Neural cell (in vitro differentiated cells): ENCODE results near the gene OBSCN. TPM values are rescaled to one million over a fixed set of nuclear protein-coding genes. Genes with fewer than 3 reads are reported as not detected.

Experiments used
- H2AFZ ChIP-seq: fragments of 200-600, 300-800 bp; sonication (generic), shearing (Covaris generic); 2 replicates; pipeline ENCODE4 v1.6.0; 2014; ENCODE audit warnings: low read depth, mild to moderate bottlenecking, antibody characterized with exemption, low read length, moderate library complexity
- H3F3A ChIP-seq: fragments of 200-600 bp; shearing (Covaris generic); 2 replicates; pipeline ENCODE4 v1.6.1; 2016; ENCODE audit warnings: mild to moderate bottlenecking, moderate library complexity, mixed read lengths, antibody characterized with exemption, low read length; ENCODE audit not compliant: insufficient read depth, poor library complexity, severe bottlenecking
- H3K27ac ChIP-seq: fragments of 200-600, 300-800 bp; sonication (generic), shearing (Covaris generic); 2 replicates; pipeline ENCODE4 v1.5.1; 2014; ENCODE audit warnings: mild to moderate bottlenecking, low read length, moderate library complexity
- H3K27me3 ChIP-seq: fragments of 300-800, 200-600 bp; sonication (generic), shearing (Covaris generic); 2 replicates; pipeline ENCODE4 v1.6.0; 2014; ENCODE audit warnings: mild to moderate bottlenecking, low read depth, low read length, moderate library complexity; ENCODE audit not compliant: insufficient read depth
- H3K36me3 ChIP-seq: fragments of 300-800, 200-600 bp; sonication (generic), shearing (Covaris generic); 2 replicates; pipeline ENCODE4 v1.5.1; 2014; ENCODE audit warnings: mild to moderate bottlenecking, antibody characterized with exemption, low read length, moderate library complexity; ENCODE audit not compliant: insufficient read depth
- H3K4me2 ChIP-seq: fragments of 300-800, 200-600 bp; sonication (generic), shearing (Covaris generic); 2 replicates; pipeline ENCODE4 v1.6.0; 2014; ENCODE audit warnings: mild to moderate bottlenecking, low read length
- H3K4me3 ChIP-seq: fragments of 300-800, 200-600 bp; sonication (generic), shearing (Covaris generic); 2 replicates; pipeline ENCODE4 v1.5.1; 2014; ENCODE audit warnings: mild to moderate bottlenecking, low read length, moderate library complexity
- H3K79me2 ChIP-seq: fragments of 200-600 bp; shearing (Covaris generic); replicated peaks from 2 replicates; pipeline ENCODE4 v1.6.0; 2014; ENCODE audit warnings: mild to moderate bottlenecking, low read length, moderate library complexity; ENCODE audit not compliant: insufficient read depth
- H3K9ac ChIP-seq: fragments of 300-800, 200-600 bp; sonication (generic), shearing (Covaris generic); 2 replicates; pipeline ENCODE4 v1.6.1; 2016; ENCODE audit warnings: mild to moderate bottlenecking, low read length, mixed read lengths
- H3K9me2 ChIP-seq: fragments of 200-600 bp; shearing (Covaris generic); 2 replicates; pipeline ENCODE4 v1.6.1; 2016; ENCODE audit warnings: mild to moderate bottlenecking, low read length, mixed read lengths; ENCODE audit not compliant: insufficient read depth
- H3K9me3 ChIP-seq: fragments of 200-600, 300-800 bp; sonication (generic), shearing (Covaris generic); 2 replicates; pipeline ENCODE4 v1.6.1; 2016; ENCODE audit warnings: mild to moderate bottlenecking, mixed run types, low read length, moderate library complexity, mixed read lengths
- H4K20me1 ChIP-seq: fragments of 200-600 bp; shearing (Covaris generic); 2 replicates; pipeline ENCODE4 v1.6.1; 2016; ENCODE audit warnings: mild to moderate bottlenecking, mixed run types; ENCODE audit not compliant: insufficient read depth
- EP300 ChIP-seq: fragments of 450-650 bp; conservative IDR thresholded peaks from 2 replicates; pipeline ENCODE4 v1.6.1; 2014; ENCODE audit warnings: antibody characterized with exemption, mild to moderate bottlenecking, moderate library complexity; ENCODE audit not compliant: poor library complexity, severe bottlenecking
- EZH2 ChIP-seq: fragments of 200-600, 300-800 bp; shearing (Covaris generic), sonication (generic); IDR thresholded peaks from 2 replicates; pipeline ENCODE4 v1.6.1; 2014; ENCODE audit warnings: antibody characterized with exemption, low read length, borderline replicate concordance, mild to moderate bottlenecking; ENCODE audit not compliant: insufficient read depth, poor library complexity, severe bottlenecking
- MXI1 ChIP-seq: fragments of 450-650 bp; conservative IDR thresholded peaks from 2 replicates; pipeline ENCODE4 v1.6.1; 2014; ENCODE audit warnings: antibody characterized with exemption, mild to moderate bottlenecking; ENCODE audit not compliant: poor library complexity, severe bottlenecking
- POLR2AphosphoS5 ChIP-seq: IDR thresholded peaks from 2 replicates; pipeline ENCODE4 v1.6.1; 2012
- RAD21 ChIP-seq: fragments of 450-650 bp; conservative IDR thresholded peaks from 2 replicates; pipeline ENCODE4 v1.6.1; 2014; ENCODE audit warnings: antibody characterized with exemption, mild to moderate bottlenecking, moderate library complexity
- SMC3 ChIP-seq: fragments of 450-650 bp; conservative IDR thresholded peaks from 2 replicates; pipeline ENCODE4 v1.6.1; 2014; ENCODE audit warnings: antibody characterized with exemption, mild to moderate bottlenecking, moderate library complexity; ENCODE audit not compliant: poor library complexity
- TAF1 ChIP-seq: IDR thresholded peaks from 2 replicates; pipeline ENCODE4 v1.6.1; 2012; ENCODE audit warnings: low read depth
- polyA plus RNA-seq: library from polyadenylated mRNA; depleted of rRNA; stranded (reverse); fragments of >200 nt; gene quantifications from 2 replicates; pipeline ENCODE4 v1.2.3, GENCODE V29; 2014
- TF ChIP-seq, protein P1 (sequence below): IDR thresholded peaks from 2 replicates; pipeline ENCODE4 v1.6.1; 2012; ENCODE audit warnings: borderline replicate concordance
- TF ChIP-seq, protein P2 (sequence below): fragments of 450-650 bp; IDR thresholded peaks from 2 replicates; pipeline ENCODE4 v1.5.1; 2014; ENCODE audit warnings: antibody characterized with exemption, mild to moderate bottlenecking, moderate library complexity; ENCODE audit not compliant: poor library complexity, severe bottlenecking

The OBSCN gene
- polyA plus RNA-seq, 1 donor from 2014 or later = 7.2 TPM

DNA sequence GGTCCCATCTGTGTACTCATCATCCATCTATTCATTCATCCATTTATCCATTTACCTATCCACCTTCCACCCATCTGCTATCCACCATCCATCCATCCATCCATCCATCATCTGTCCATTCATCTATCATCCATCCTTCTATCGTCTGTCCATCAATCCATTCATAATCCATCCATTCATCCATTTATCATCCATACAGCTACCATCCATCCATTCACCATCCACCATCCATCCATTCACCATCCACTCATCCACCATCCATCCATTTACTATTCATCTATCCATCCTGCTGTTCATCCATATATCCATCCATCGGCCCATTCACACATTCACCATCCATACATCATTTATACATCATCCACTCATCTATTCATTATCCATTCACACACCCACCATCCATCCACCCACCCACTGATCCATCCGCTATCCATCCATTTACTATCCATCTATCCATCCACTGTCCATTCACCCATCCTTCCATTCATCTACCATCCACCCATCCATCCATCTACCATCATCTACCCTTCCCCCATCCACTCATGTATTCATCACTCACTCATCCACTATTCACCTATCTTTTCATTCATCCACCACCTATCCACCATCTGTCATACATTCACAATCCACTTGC is 102.4 kb downstream of the OBSCN start:
- no peaks in the 10 kb centered on the region for H3K79me2 ChIP-seq
- no peaks in the 10 kb centered on the region for H3K9me2 ChIP-seq
- TF ChIP-seq EZH2 (no peak), MXI1 (no peak), EP300 (no peak), POLR2AphosphoS5 (no peak), RAD21 (no peak), SMC3 (no peak), TAF1 (no peak)
- TF ChIP-seq, protein P1, sequence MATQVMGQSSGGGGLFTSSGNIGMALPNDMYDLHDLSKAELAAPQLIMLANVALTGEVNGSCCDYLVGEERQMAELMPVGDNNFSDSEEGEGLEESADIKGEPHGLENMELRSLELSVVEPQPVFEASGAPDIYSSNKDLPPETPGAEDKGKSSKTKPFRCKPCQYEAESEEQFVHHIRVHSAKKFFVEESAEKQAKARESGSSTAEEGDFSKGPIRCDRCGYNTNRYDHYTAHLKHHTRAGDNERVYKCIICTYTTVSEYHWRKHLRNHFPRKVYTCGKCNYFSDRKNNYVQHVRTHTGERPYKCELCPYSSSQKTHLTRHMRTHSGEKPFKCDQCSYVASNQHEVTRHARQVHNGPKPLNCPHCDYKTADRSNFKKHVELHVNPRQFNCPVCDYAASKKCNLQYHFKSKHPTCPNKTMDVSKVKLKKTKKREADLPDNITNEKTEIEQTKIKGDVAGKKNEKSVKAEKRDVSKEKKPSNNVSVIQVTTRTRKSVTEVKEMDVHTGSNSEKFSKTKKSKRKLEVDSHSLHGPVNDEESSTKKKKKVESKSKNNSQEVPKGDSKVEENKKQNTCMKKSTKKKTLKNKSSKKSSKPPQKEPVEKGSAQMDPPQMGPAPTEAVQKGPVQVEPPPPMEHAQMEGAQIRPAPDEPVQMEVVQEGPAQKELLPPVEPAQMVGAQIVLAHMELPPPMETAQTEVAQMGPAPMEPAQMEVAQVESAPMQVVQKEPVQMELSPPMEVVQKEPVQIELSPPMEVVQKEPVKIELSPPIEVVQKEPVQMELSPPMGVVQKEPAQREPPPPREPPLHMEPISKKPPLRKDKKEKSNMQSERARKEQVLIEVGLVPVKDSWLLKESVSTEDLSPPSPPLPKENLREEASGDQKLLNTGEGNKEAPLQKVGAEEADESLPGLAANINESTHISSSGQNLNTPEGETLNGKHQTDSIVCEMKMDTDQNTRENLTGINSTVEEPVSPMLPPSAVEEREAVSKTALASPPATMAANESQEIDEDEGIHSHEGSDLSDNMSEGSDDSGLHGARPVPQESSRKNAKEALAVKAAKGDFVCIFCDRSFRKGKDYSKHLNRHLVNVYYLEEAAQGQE = no peak
- TF ChIP-seq, protein P2, sequence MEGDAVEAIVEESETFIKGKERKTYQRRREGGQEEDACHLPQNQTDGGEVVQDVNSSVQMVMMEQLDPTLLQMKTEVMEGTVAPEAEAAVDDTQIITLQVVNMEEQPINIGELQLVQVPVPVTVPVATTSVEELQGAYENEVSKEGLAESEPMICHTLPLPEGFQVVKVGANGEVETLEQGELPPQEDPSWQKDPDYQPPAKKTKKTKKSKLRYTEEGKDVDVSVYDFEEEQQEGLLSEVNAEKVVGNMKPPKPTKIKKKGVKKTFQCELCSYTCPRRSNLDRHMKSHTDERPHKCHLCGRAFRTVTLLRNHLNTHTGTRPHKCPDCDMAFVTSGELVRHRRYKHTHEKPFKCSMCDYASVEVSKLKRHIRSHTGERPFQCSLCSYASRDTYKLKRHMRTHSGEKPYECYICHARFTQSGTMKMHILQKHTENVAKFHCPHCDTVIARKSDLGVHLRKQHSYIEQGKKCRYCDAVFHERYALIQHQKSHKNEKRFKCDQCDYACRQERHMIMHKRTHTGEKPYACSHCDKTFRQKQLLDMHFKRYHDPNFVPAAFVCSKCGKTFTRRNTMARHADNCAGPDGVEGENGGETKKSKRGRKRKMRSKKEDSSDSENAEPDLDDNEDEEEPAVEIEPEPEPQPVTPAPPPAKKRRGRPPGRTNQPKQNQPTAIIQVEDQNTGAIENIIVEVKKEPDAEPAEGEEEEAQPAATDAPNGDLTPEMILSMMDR = no peak
- H3K9ac ChIP-seq = no peak overlapping the region
- no peaks in the 10 kb centered on the region for H3K27me3 ChIP-seq
- no peaks in the 10 kb centered on the region for H4K20me1 ChIP-seq
- H3K27ac ChIP-seq = no peak overlapping the region
- peaks cover 3% of the 10 kb centered on the region for H3K9me3 ChIP-seq
- no peaks in the 10 kb centered on the region for H3K36me3 ChIP-seq
- H2AFZ ChIP-seq = no peak overlapping the region
- H3K4me2 ChIP-seq = no peak overlapping the region
- H3F3A ChIP-seq = no peaks in the 10 kb centered on the region
- H3K4me3 ChIP-seq = no peak overlapping the region

DNA sequence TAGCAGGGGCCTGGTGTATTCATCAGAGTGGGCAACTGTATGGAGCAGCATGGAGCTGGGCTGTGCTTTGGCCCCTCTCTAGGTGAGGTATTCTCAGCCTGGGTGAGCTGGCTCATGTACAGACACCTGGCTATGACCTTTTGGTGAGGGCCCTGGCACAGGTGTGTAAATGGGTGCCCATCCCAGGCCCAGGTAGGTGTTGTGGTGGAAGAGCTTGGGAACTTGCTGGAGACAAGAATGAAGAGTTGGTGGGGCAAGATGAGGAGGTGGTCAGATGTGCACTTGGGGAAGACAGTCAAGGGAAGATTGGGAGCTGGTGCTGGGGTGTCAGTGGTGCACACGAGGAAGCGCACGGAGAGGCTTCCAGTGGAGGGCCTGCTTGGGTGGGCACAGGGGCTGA is 103.2 kb downstream of the OBSCN start:
- H3K9me3 ChIP-seq = peaks cover 3% of the 10 kb centered on the region
- no peak overlapping the region for H3K9ac ChIP-seq
- TF ChIP-seq, protein P2 = no peak
- no peak for TF ChIP-seq TAF1
- no peak overlapping the region for H3K4me3 ChIP-seq
- H3K79me2 ChIP-seq = no peaks in the 10 kb centered on the region
- no peak overlapping the region for H2AFZ ChIP-seq
- no peak overlapping the region for H3K4me2 ChIP-seq
- H3K36me3 ChIP-seq = no peaks in the 10 kb centered on the region
- no peaks in the 10 kb centered on the region for H4K20me1 ChIP-seq
- H3K27ac ChIP-seq = no peak overlapping the region
- no peaks in the 10 kb centered on the region for H3K9me2 ChIP-seq
- H3K27me3 ChIP-seq = no peaks in the 10 kb centered on the region
- H3F3A ChIP-seq = no peaks in the 10 kb centered on the region
